PC-9 (cell line): ENCODE data around the gene EPHA3. TPM values are rescaled to one million over a fixed set of nuclear protein-coding genes. Genes with fewer than 3 reads are reported as not detected.

Experiments used
- BruUV-seq: library from RNA; stranded (reverse); fragments of 400-500 nt; replicated peaks from 2 replicates; lab custom pipeline; 2021; lab: Mats Ljungman, UMichigan
- CTCF ChIA-PET: fragments of 300-600 bp; sonication (Branson Sonifier 250); formaldehyde crosslinking; loops from one replicate; lab custom pipeline; 2022; ENCODE audit warnings: antibody characterized with exemption; lab: Charles Lee
- POLR2A ChIA-PET: fragments of 300-600 bp; sonication (Branson Sonifier 250); formaldehyde crosslinking; loops from one replicate; lab custom pipeline; 2022; ENCODE audit warnings: antibody characterized with exemption; ENCODE audit not compliant: unreplicated experiment; lab: Charles Lee
- DNase-seq, 2 experiments: peaks; one replicate each; pipeline versions ENCODE4 v3.0.0 to v3.0.0-alpha.2; 2015 to 2022; ENCODE audit warnings: mixed read lengths in 1 of 2
- H2AFZ ChIP-seq: fragments of 200-600 bp; sonication (generic); 2 replicates; pipeline ENCODE4 v1.8.1; 2017; ENCODE audit warnings: antibody characterized with exemption
- H3F3A ChIP-seq: fragments of 200-600 bp; sonication (generic); 2 replicates; pipeline ENCODE4 v1.8.1; 2017; ENCODE audit warnings: antibody characterized with exemption, mild to moderate bottlenecking, low read depth; ENCODE audit not compliant: insufficient read depth
- H3K27ac ChIP-seq: fragments of 200-600 bp; sonication (generic); 2 replicates; pipeline ENCODE4 v1.6.1; 2016; ENCODE audit warnings: mixed run types
- H3K27me3 ChIP-seq: fragments of 200-600 bp; sonication (generic); 2 replicates; pipeline ENCODE4 v1.6.1; 2016; ENCODE audit warnings: low read depth, mixed run types; ENCODE audit not compliant: insufficient read depth
- H3K36me3 ChIP-seq: fragments of 200-600 bp; sonication (generic); 2 replicates; pipeline ENCODE4 v1.6.1; 2016; ENCODE audit warnings: low read depth, mixed run types
- H3K4me1 ChIP-seq: fragments of 200-600 bp; sonication (generic); replicated peaks from 2 replicates; pipeline ENCODE4 v1.6.1; 2016; ENCODE audit warnings: mixed run types; ENCODE audit not compliant: insufficient read depth
- H3K4me2 ChIP-seq: fragments of 200-600 bp; sonication (generic); 2 replicates; pipeline ENCODE4 v1.6.1; 2017; ENCODE audit warnings: mixed run types
- H3K4me3 ChIP-seq: fragments of 200-600 bp; sonication (generic); 2 replicates; pipeline ENCODE4 v1.6.1; 2016; ENCODE audit warnings: mixed run types
- H3K79me2 ChIP-seq: fragments of 200-600 bp; sonication (generic); 2 replicates; pipeline ENCODE4 v1.6.1; 2017; ENCODE audit warnings: low read depth, mixed run types
- H3K9me2 ChIP-seq: fragments of 200-600 bp; sonication (generic); 2 replicates; pipeline ENCODE4 v1.8.1; 2017; ENCODE audit warnings: mild to moderate bottlenecking; ENCODE audit not compliant: insufficient read depth
- H3K9me3 ChIP-seq: fragments of 200-600 bp; sonication (generic); 2 replicates; pipeline ENCODE4 v1.8.1; 2016; ENCODE audit warnings: low read depth; ENCODE audit not compliant: insufficient read depth
- H4K20me1 ChIP-seq: fragments of 200-600 bp; sonication (generic); 2 replicates; pipeline ENCODE4 v1.8.1; 2017; ENCODE audit not compliant: insufficient read depth
- CTCF ChIP-seq: fragments of 200-600 bp; sonication (generic); conservative IDR thresholded peaks from 2 replicates; pipeline ENCODE4 v1.6.1; 2017; ENCODE audit warnings: mixed run types, antibody characterized with exemption, mild to moderate bottlenecking, moderate library complexity
- EZH2 ChIP-seq: fragments of 200-600 bp; sonication (generic); IDR thresholded peaks from 2 replicates; pipeline ENCODE4 v1.8.0; 2017; ENCODE audit warnings: antibody characterized with exemption, low read depth
- intact Hi-C: fragments of 100-400 bp; cut with micrococcal nuclease; formaldehyde crosslinking; loops from one replicate; pipeline ENCODE4 v1.10.0; 2022; ENCODE audit not compliant: unreplicated experiment
- total RNA-seq: library from RNA; stranded (reverse); gene quantifications from 2 replicates; pipeline ENCODE4 v1.2.3, GENCODE V29; 2021

The EPHA3 gene
- total RNA-seq, 1 experiment from 2014 or later, result not detected

GRCh38 chr3:89426060-89426459 is 318.6 kb downstream of the EPHA3 start:
- Histone ChIP-seq H3K9me2 (no peaks in the 10 kb centered on the region; the same call in none of the 2 replicates), H3K9me3 (no peaks in the 10 kb centered on the region), H3K4me2 (no peak overlapping the region), H4K20me1 (no peaks in the 10 kb centered on the region), H2AFZ (no peak overlapping the region), H3K4me1 (no peaks in the 10 kb centered on the region), H3K27ac (no peak overlapping the region), H3K79me2 (no peaks in the 10 kb centered on the region), H3K36me3 (no peaks in the 10 kb centered on the region), H3K4me3 (no peak overlapping the region), H3K27me3 (no peaks in the 10 kb centered on the region), H3F3A (no peaks in the 10 kb centered on the region)
- TF ChIP-seq CTCF, result no peak
- no peak for TF ChIP-seq EZH2
- BruUV-seq, result no TSS peak
- ChIA-PET CTCF (no interaction called here), POLR2A (no interaction called here)
- DNase-seq, result no peak
- intact Hi-C loops, result no loop called here

GRCh38 chr3:89434621-89435380 is 327.4 kb downstream of the EPHA3 start:
- BruUV-seq, result no TSS peak
- ChIA-PET POLR2A (no interaction called here), CTCF (no interaction called here)
- H3K27ac ChIP-seq, result no peak overlapping the region
- DNase-seq, result no peak
- H2AFZ ChIP-seq, result no peak overlapping the region
- no peak overlapping the region for H3K4me3 ChIP-seq
- no peaks in the 10 kb centered on the region for H3K27me3 ChIP-seq
- no peaks in the 10 kb centered on the region for H3K9me3 ChIP-seq
- TF ChIP-seq CTCF, result no peak
- TF ChIP-seq EZH2, result no peak
- no peaks in the 10 kb centered on the region for H3K4me1 ChIP-seq
- no peak overlapping the region for H3K4me2 ChIP-seq
- no peaks in the 10 kb centered on the region for H3K79me2 ChIP-seq
- H3K9me2 ChIP-seq, result no peaks in the 10 kb centered on the region
- H4K20me1 ChIP-seq, result no peaks in the 10 kb centered on the region
- no peaks in the 10 kb centered on the region for H3F3A ChIP-seq
- H3K36me3 ChIP-seq, result no peaks in the 10 kb centered on the region
- intact Hi-C loops, result no loop called here

- no peak overlapping the region for H3K4me3 ChIP-seq
- H3F3A ChIP-seq, result no peaks in the 10 kb centered on the region
- H3K27me3 ChIP-seq, result no peaks in the 10 kb centered on the region
- H3K27ac ChIP-seq, result no peak overlapping the region
- intact Hi-C loops, result no loop called here
- H2AFZ ChIP-seq, result no peak overlapping the region
- no peak for DNase-seq
- H3K4me1 ChIP-seq, result no peaks in the 10 kb centered on the region
- H3K9me2 ChIP-seq, result no peaks in the 10 kb centered on the region
- no peaks in the 10 kb centered on the region for H3K79me2 ChIP-seq
- ChIA-PET POLR2A (no interaction called here), CTCF (no interaction called here)
- no peak overlapping the region for H3K4me2 ChIP-seq
- BruUV-seq, result no TSS peak
- H3K9me3 ChIP-seq, result no peaks in the 10 kb centered on the region
- no peaks in the 10 kb centered on the region for H4K20me1 ChIP-seq
- H3K36me3 ChIP-seq, result no peaks in the 10 kb centered on the region
- TF ChIP-seq CTCF, result no peak
- no peak for TF ChIP-seq EZH2
Observed at GRCh38 chr3:89436846-89437245, 329.4 kb downstream of the EPHA3 start.
